Peyer's patch (tissue), 4 donors: ENCODE measurements around the gene SUPT3H. TPM values are rescaled to one million over a fixed set of nuclear protein-coding genes. Genes with fewer than 3 reads are reported as not detected.

Source experiments
- DNase-seq, 3 donors: peaks; one replicate each; pipeline ENCODE4 v3.0.0-alpha.2; 2017 to 2019
- H3K27ac ChIP-seq, 4 donors: fragments of 200-600 bp; sonication (generic); one replicate each; pipeline ENCODE4 v1.5.1; 2016 to 2019
- H3K27me3 ChIP-seq, 2 donors: fragments of 200-600 bp; sonication (generic); one replicate each; pipeline ENCODE4 v1.5.1; 2019
- H3K36me3 ChIP-seq, 3 donors: fragments of 200-600 bp; sonication (generic); one replicate each; pipeline ENCODE4 v1.5.1; 2016 to 2019
- H3K4me1 ChIP-seq, 4 donors: fragments of 200-600 bp; sonication (generic); one replicate each; pipeline ENCODE4 v1.5.1; 2016 to 2019
- H3K4me3 ChIP-seq, 4 donors: fragments of 200-600 bp; sonication (generic); 1 replicate in 3 of 4; 2 replicates in 1 of 4; pipeline ENCODE4 v1.5.1; 2016 to 2019; ENCODE audit warnings: mild to moderate bottlenecking in 1 of 4
- H3K9me3 ChIP-seq, 4 donors: fragments of 200-600 bp; sonication (generic); one replicate each; pipeline ENCODE4 v1.5.1; 2016 to 2019; ENCODE audit warnings: mild to moderate bottlenecking in 1 of 4
- CTCF ChIP-seq, 6 experiments: fragments of 450-650 bp in 4 of 6; fragments of 200-600 bp in 2 of 6; sonication (generic) in 1 of 6; IDR thresholded peaks; one replicate each; pipeline ENCODE4 v1.5.1; 2017 to 2019; ENCODE audit warnings: antibody characterized with exemption in 6 of 6, mild to moderate bottlenecking in 3 of 6, moderate library complexity in 1 of 6
- POLR2A ChIP-seq, 2 donors: fragments of 450-650 bp; IDR thresholded peaks; one replicate each; pipeline ENCODE4 v1.5.1; 2017; ENCODE audit warnings: antibody characterized with exemption in 2 of 2, mild to moderate bottlenecking in 2 of 2, moderate library complexity in 2 of 2
- total RNA-seq, 4 donors: library from RNA; depleted of rRNA; stranded (reverse); fragments of >200 nt; gene quantifications; one replicate each; pipeline ENCODE4 v1.1.0, GENCODE V29; 2016

Gene SUPT3H
- total RNA-seq, 4 donors from 2014 or later: 2.0 to 17.3 (median 2.7) TPM

GRCh38 chr6:45006893-45007292 lies 370.8 kb downstream of the SUPT3H start:
- DNase-seq: no peak
- Histone ChIP-seq H3K4me1 (no peaks in the 10 kb centered on the region), H3K27ac (no peak overlapping the region), H3K36me3 (no peaks in the 10 kb centered on the region), H3K4me3 (no peak overlapping the region), H3K27me3 (no peaks in the 10 kb centered on the region), H3K9me3 (no peaks in the 10 kb centered on the region)
- TF ChIP-seq POLR2A (IDR thresholded peaks at IDR 0.05) (no peak), CTCF (IDR thresholded peaks at IDR 0.05) (peak in 2 of 6 experiments; percentile 19 to 44)

GRCh38 chr6:45003961-45004360 lies 373.8 kb downstream of the SUPT3H start:
- TF ChIP-seq POLR2A (IDR thresholded peaks at IDR 0.05): no peak
- no peak for TF ChIP-seq CTCF (IDR thresholded peaks at IDR 0.05)
- Histone ChIP-seq H3K27ac (no peak overlapping the region), H3K9me3 (no peaks in the 10 kb centered on the region), H3K27me3 (no peaks in the 10 kb centered on the region), H3K4me1 (no peaks in the 10 kb centered on the region), H3K36me3 (no peaks in the 10 kb centered on the region), H3K4me3 (no peak overlapping the region)
- DNase-seq: no peak

GRCh38 chr6:45003387-45003786 lies 374.3 kb downstream of the SUPT3H start:
- Histone ChIP-seq H3K4me3 (no peak overlapping the region), H3K27ac (no peak overlapping the region), H3K9me3 (no peaks in the 10 kb centered on the region), H3K27me3 (no peaks in the 10 kb centered on the region), H3K36me3 (no peaks in the 10 kb centered on the region), H3K4me1 (no peaks in the 10 kb centered on the region)
- DNase-seq: no peak
- no peak for TF ChIP-seq CTCF (IDR thresholded peaks at IDR 0.05)
- TF ChIP-seq POLR2A (IDR thresholded peaks at IDR 0.05): no peak

DNA sequence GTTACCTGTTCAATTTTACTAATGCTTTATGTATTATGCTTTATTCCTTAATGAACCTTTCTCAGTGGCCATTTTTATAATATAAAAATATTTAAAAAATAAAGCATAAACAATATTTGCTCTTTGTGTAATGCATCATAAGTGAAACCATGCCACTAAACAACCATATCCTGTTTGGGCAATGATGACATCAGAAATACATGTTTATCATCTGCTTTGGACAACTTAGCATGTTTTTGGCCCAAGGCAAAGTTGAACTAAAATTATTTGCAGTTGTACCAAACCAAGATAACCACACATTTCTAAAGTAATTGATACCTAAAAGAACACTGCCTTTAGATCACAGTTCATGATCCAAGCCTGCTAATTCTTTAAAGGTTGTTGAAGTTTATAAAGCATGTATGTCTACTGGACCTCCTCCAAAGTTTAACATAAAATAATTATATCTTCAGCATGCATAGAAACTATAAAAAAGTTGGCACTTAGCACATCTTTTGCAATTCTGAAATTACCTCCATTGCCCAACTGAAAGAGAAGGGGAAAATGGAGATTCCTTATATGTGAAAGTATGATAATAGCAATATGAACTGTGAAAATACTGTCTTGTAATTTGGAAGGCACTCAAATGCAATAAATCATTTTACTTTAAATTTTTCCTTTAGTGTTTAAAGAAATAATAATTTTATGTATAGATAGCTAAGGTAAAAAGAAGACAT lies 375.2 kb downstream of the SUPT3H start:
- no peak overlapping the region for H3K27ac ChIP-seq
- no peaks in the 10 kb centered on the region for H3K27me3 ChIP-seq
- H3K4me3 ChIP-seq: no peak overlapping the region
- H3K36me3 ChIP-seq: no peaks in the 10 kb centered on the region
- no peak for TF ChIP-seq POLR2A (IDR thresholded peaks at IDR 0.05)
- TF ChIP-seq CTCF (IDR thresholded peaks at IDR 0.05): no peak
- H3K4me1 ChIP-seq: no peaks in the 10 kb centered on the region
- no peaks in the 10 kb centered on the region for H3K9me3 ChIP-seq
- DNase-seq: no peak

- Histone ChIP-seq H3K4me1 (no peaks in the 10 kb centered on the region), H3K27ac (no peak overlapping the region), H3K4me3 (no peak overlapping the region), H3K27me3 (no peaks in the 10 kb centered on the region), H3K9me3 (no peaks in the 10 kb centered on the region), H3K36me3 (no peaks in the 10 kb centered on the region)
- DNase-seq: no peak
- no peak for TF ChIP-seq POLR2A (IDR thresholded peaks at IDR 0.05)
- no peak for TF ChIP-seq CTCF (IDR thresholded peaks at IDR 0.05)
Measured at GRCh38 chr6:45001663-45002062, 376.1 kb downstream of the SUPT3H start.
